K562 (cell line): ENCODE data around the gene SLC39A5. TPM values are rescaled to one million over a fixed set of nuclear protein-coding genes. Genes with fewer than 3 reads are reported as not detected.
"Not testable (repeated sequence)": the region's sequence is repeated elsewhere in the genome, so short reads cannot be mapped to it uniquely, and the experiment has no call there.

Source experiments
- ATAC-seq: fragments of 200-7000 bp; cut with Tn5 transposase; 3 replicates; pipeline ENCODE4 v1.9.1; 2020; ENCODE audit warnings: moderate library complexity
- BruUV-seq: library from RNA; stranded (reverse); fragments of 400-500 nt; replicated peaks from 2 replicates; lab custom pipeline; 2021; lab: Mats Ljungman, UMichigan
- CTCF ChIA-PET: fragments of 300-600 bp; formaldehyde crosslinking; extraction: SDS; loops from one replicate; lab custom pipeline; 2021; ENCODE audit warnings: low intra/inter-chr PET ratio; lab: Yijun Ruan, JAX
- POLR2A ChIA-PET: fragments of 300-600, 350-650 bp; sonication (Branson Sonifier 250); formaldehyde crosslinking; extraction: SDS; loops from one replicate; lab custom pipeline; 2021; ENCODE audit warnings: antibody characterized with exemption, inconsistent platforms; lab: Yijun Ruan, JAX
- DNase-seq, 4 experiments: peaks; one replicate each; pipeline versions ENCODE4 v3.0.0 to v3.0.0-alpha.2; 2011 to 2018; ENCODE audit warnings: low spot score in 3 of 4, mixed read lengths in 3 of 4; ENCODE audit errors: extremely low read depth in 1 of 4
- FAIRE-seq: peaks from 2 replicates; lab custom pipeline; 2011; peaks lifted over from hg19 to GRCh38; lab: Jason Lieb, UNC
- H2AFZ ChIP-seq: 2 replicates; pipeline ENCODE4 v1.6.0; 2011; ENCODE audit warnings: low read depth, low read length, control low read depth, inconsistent platforms
- H3K27ac ChIP-seq: fragments of 200-600 bp; 3 replicates; pipeline ENCODE4 v1.8.0; 2011; ENCODE audit warnings: low read depth, mild to moderate bottlenecking, control low read depth, inconsistent platforms, low read length, moderate library complexity, mixed read lengths; ENCODE audit errors: extremely low read depth
- H3K27me3 ChIP-seq, 2 experiments: fragments of 300-600 bp in 1 of 2; 2 replicates in 1 of 2; 3 replicates in 1 of 2; pipeline versions ENCODE4 v1.6.0 to v1.8.0; 2011; ENCODE audit warnings: inconsistent platforms in 2 of 2, low read length in 2 of 2, mild to moderate bottlenecking in 1 of 2, mixed read lengths in 1 of 2, moderate library complexity in 1 of 2; ENCODE audit not compliant: control insufficient read depth in 2 of 2, insufficient read depth in 2 of 2
- H3K36me3 ChIP-seq: fragments of 300-600 bp; 3 replicates; pipeline ENCODE4 v1.8.0; 2011; ENCODE audit warnings: mild to moderate bottlenecking, low read length, inconsistent platforms; ENCODE audit not compliant: control insufficient read depth, insufficient read depth
- H3K4me1 ChIP-seq, 2 experiments: fragments of 200-600 bp in 1 of 2; replicated peaks in 1 of 2; 2 replicates in 1 of 2; 3 replicates in 1 of 2; pipeline versions ENCODE4 v1.5.1 to v1.8.0; 2011; ENCODE audit warnings: inconsistent platforms in 2 of 2, low read length in 2 of 2, mild to moderate bottlenecking in 1 of 2, mixed read lengths in 1 of 2, moderate library complexity in 1 of 2; ENCODE audit not compliant: control insufficient read depth in 2 of 2, insufficient read depth in 2 of 2
- H3K4me2 ChIP-seq: 2 replicates; pipeline ENCODE4 v1.6.1; 2011; ENCODE audit warnings: low read length, control low read depth, inconsistent platforms, mixed read lengths; ENCODE audit not compliant: insufficient read depth
- H3K4me3 ChIP-seq: fragments of 200-600 bp; sonication (generic), shearing (Covaris generic); 2 replicates; pipeline ENCODE4 v1.5.1; 2016; ENCODE audit warnings: control low read depth, inconsistent platforms
- H3K79me2 ChIP-seq: fragments of 200-600 bp; 3 replicates; pipeline ENCODE4 v1.8.0; 2011; ENCODE audit warnings: low read length, inconsistent platforms; ENCODE audit not compliant: control insufficient read depth, insufficient read depth
- H3K9ac ChIP-seq, 2 experiments: 2 replicates each; pipeline versions ENCODE4 v1.6.0 to v1.6.1; 2011; ENCODE audit warnings: low read depth in 2 of 2, low read length in 2 of 2, control low read depth in 1 of 2, inconsistent platforms in 1 of 2, mild to moderate bottlenecking in 1 of 2, mixed read lengths in 1 of 2; ENCODE audit not compliant: insufficient read depth in 1 of 2
- H3K9me1 ChIP-seq: one replicate; pipeline ENCODE4 v1.6.0; 2011; ENCODE audit warnings: inconsistent platforms, mild to moderate bottlenecking, low read length, moderate library complexity; ENCODE audit not compliant: control insufficient read depth, insufficient read depth
- H3K9me3 ChIP-seq: replicated peaks from 2 replicates; pipeline ENCODE4 v1.5.1; 2011; ENCODE audit warnings: low read depth, low read length, inconsistent platforms; ENCODE audit not compliant: control insufficient read depth, insufficient read depth
- H4K20me1 ChIP-seq: replicated peaks from 2 replicates; pipeline ENCODE4 v1.6.1; 2011; ENCODE audit warnings: low read length, inconsistent platforms, mixed read lengths; ENCODE audit not compliant: control insufficient read depth, insufficient read depth
- BCOR ChIP-seq: fragments of 450-650 bp; IDR thresholded peaks from 2 replicates; pipeline ENCODE4 v1.6.1; 2016
- CTCF ChIP-seq, 3 experiments: IDR thresholded peaks in 2 of 3; conservative IDR thresholded peaks in 1 of 3; 2 replicates each; pipeline ENCODE4 v1.5.1; 2011 to 2012; ENCODE audit warnings: low read length in 3 of 3, mild to moderate bottlenecking in 3 of 3, control low read depth in 2 of 3, improper control_type of control experiment in 1 of 3, inconsistent platforms in 1 of 3, low read depth in 1 of 3, mixed read lengths in 1 of 3, moderate library complexity in 1 of 3; ENCODE audit not compliant: insufficient read depth in 2 of 3
- RAD21 ChIP-seq, 2 experiments: fragments of 250-450 bp in 1 of 2; fragments of 450-650 bp in 1 of 2; sonication (Bioruptor Pico) in 1 of 2; formaldehyde crosslinking in 1 of 2; IDR thresholded peaks in 1 of 2; conservative IDR thresholded peaks in 1 of 2; 2 replicates each; pipeline versions ENCODE4 v1.4.0 to v1.8.0; 2020 to 2022; ENCODE audit warnings: mild to moderate bottlenecking in 2 of 2, moderate library complexity in 1 of 2
- WGBS: fragments of 100-300 bp; shearing (Covaris generic); methylation state at CpG from one replicate; pipeline ENCODE4 v1.1.6; 2016; ENCODE audit warnings: low coverage, mixed read lengths; ENCODE audit not compliant: insufficient coverage; ENCODE audit errors: missing lambda C conversion rate; 5-methylcytosine and 5-hydroxymethylcytosine counted together
- in situ Hi-C: fragments of 300-500 bp; cut with MboI; formaldehyde crosslinking; loops from 4 replicates; pipeline ENCODE4 v1.15.0; 2018; ENCODE audit warnings: inconsistent platforms, mixed read lengths
- intact Hi-C: fragments of 100-400 bp; cut with micrococcal nuclease; formaldehyde crosslinking; loops from 2 replicates; pipeline ENCODE4 v1.14.2; 2022
- polyA plus RNA-seq, 8 experiments: library from polyadenylated mRNA; depleted of rRNA in 4 of 8; stranded (reverse) in 5 of 8; unstranded in 3 of 8; fragments of >200 nt; fragmentation: Nextera tagmentation in 2 of 8; fragmentation: Illumina TruSeq in 1 of 8; extraction: Ambion mirVana in 2 of 8; extraction: Trizol in 1 of 8; gene quantifications; 2 replicates each; pipeline versions ENCODE4 v1.2.1 to v1.2.3, GENCODE V29; 2011 to 2014; ENCODE audit warnings: inconsistent platforms in 1 of 8, missing spikeins in 1 of 8
- total RNA-seq, 7 experiments: library from RNA; depleted of rRNA in 6 of 7; stranded (reverse); fragments of >200 nt in 6 of 7; fragmentation: Illumina TruSeq in 2 of 7; extraction: Trizol in 2 of 7; gene quantifications; 2 replicates each; pipeline versions ENCODE4 v1.2.1 to v1.2.3, GENCODE V29; 2011 to 2021; ENCODE audit warnings: low replicate concordance in 1 of 7
- TF ChIP-seq, protein P1 (sequence below): sonication (generic); formaldehyde crosslinking; IDR thresholded peaks from 2 replicates; pipeline ENCODE4 v1.8.1; 2023; ENCODE audit warnings: mild to moderate bottlenecking, missing genetic modification reagents

The SLC39A5 gene
- total and polyA plus RNA-seq, 9 of the 15 experiments (the other 6 are each of a cell fraction or from before 2014, with no cell fraction given): 0.08 to 0.10 TPM; not detected in 7

GRCh38 chr12:56262955-56263354, 33.1 kb downstream of the SLC39A5 start:
- H4K20me1 ChIP-seq, H2AFZ ChIP-seq, H3K4me2 ChIP-seq, ATAC-seq, H3K9me1 ChIP-seq, H3K36me3 ChIP-seq, H3K9ac ChIP-seq, H3K27me3 ChIP-seq, BruUV-seq, H3K27ac ChIP-seq, in situ Hi-C loops, POLR2A ChIA-PET, H3K4me3 ChIP-seq, H3K9me3 ChIP-seq, H3K79me2 ChIP-seq, FAIRE-seq: not testable (repeated sequence)
- WGBS: 61% methylated on average over 7 of the region's 7 CpGs
- DNase-seq: peak in 1 of 4 experiments; percentile 30
- intact Hi-C loops: loop anchor here (1.0 kb wide), 1 partner anchor 144 kb away; no protein-coding TSS in a partner anchor
- peaks cover 16 to 27% of the 10 kb centered on the region in 2 experiments; a peak in 4 of 5 replicates for H3K4me1 ChIP-seq
- CTCF ChIA-PET: interaction anchor here (0.6 to 0.7 kb wide), 2 partner anchors 140 to 1010 kb away, joined by 3 to 4 read pairs; no protein-coding TSS in a partner anchor
- TF ChIP-seq RAD21 (CRISPR knock-in tag; conservative IDR thresholded peaks at IDR 0.05 in 1 of 2, IDR thresholded peaks at IDR 0.05 in 1 of 2) (peak in 1 of 2 experiments; percentile 25; a peak in 2 of 4 replicates), BCOR (peak; percentile 41; the same call in 1 of the 2 replicates), CTCF (IDR thresholded peaks at IDR 0.05 in 2 of 3, conservative IDR thresholded peaks at IDR 0.05 in 1 of 3; ENCODE audit: insufficient read depth in 2 of 3, low read depth in 1 of 3, low read length in 3 of 3) (peak; percentile 26 to 34 (median 27); a peak in 2 of 6 replicates)
- TF ChIP-seq, protein P1, sequence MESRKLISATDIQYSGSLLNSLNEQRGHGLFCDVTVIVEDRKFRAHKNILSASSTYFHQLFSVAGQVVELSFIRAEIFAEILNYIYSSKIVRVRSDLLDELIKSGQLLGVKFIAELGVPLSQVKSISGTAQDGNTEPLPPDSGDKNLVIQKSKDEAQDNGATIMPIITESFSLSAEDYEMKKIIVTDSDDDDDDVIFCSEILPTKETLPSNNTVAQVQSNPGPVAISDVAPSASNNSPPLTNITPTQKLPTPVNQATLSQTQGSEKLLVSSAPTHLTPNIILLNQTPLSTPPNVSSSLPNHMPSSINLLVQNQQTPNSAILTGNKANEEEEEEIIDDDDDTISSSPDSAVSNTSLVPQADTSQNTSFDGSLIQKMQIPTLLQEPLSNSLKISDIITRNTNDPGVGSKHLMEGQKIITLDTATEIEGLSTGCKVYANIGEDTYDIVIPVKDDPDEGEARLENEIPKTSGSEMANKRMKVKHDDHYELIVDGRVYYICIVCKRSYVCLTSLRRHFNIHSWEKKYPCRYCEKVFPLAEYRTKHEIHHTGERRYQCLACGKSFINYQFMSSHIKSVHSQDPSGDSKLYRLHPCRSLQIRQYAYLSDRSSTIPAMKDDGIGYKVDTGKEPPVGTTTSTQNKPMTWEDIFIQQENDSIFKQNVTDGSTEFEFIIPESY (CRISPR knock-in tag): peak; percentile 29; the same call in 1 of the 2 replicates
